H9 (cell line): ENCODE measurements around the gene PMEPA1. TPM values are rescaled to one million over a fixed set of nuclear protein-coding genes. Genes with fewer than 3 reads are reported as not detected.

Experiments used
- DNase-seq: peaks from one replicate; pipeline ENCODE4 v3.0.0-alpha.2; 2017
- H2AFZ ChIP-seq: one replicate; pipeline ENCODE4 v1.6.1; 2013; ENCODE audit warnings: mild to moderate bottlenecking, low read length, control low read depth, moderate library complexity
- H2AK5ac ChIP-seq: 2 replicates; pipeline ENCODE4 v1.6.1; 2013; ENCODE audit warnings: low read length, control low read depth, mixed read lengths; ENCODE audit not compliant: insufficient read length
- H2BK120ac ChIP-seq: one replicate; pipeline ENCODE4 v1.6.1; 2013; ENCODE audit warnings: low read depth, mild to moderate bottlenecking, low read length, control low read depth, inconsistent platforms; ENCODE audit not compliant: poor library complexity, severe bottlenecking
- H2BK12ac ChIP-seq: 2 replicates; pipeline ENCODE4 v1.6.1; 2013; ENCODE audit warnings: low read length, control low read depth, mixed read lengths, low read depth; ENCODE audit not compliant: insufficient read length
- H2BK15ac ChIP-seq: 2 replicates; pipeline ENCODE4 v1.6.1; 2013; ENCODE audit warnings: low read depth, low read length, control low read depth
- H2BK20ac ChIP-seq: one replicate; pipeline ENCODE4 v1.6.1; 2013; ENCODE audit warnings: low read depth, mild to moderate bottlenecking, low read length, control low read depth, inconsistent platforms; ENCODE audit not compliant: poor library complexity, severe bottlenecking
- H2BK5ac ChIP-seq: 2 replicates; pipeline ENCODE4 v1.6.1; 2013; ENCODE audit warnings: low read length, control low read depth, mixed read lengths; ENCODE audit not compliant: insufficient read length
- H3K14ac ChIP-seq: 2 replicates; pipeline ENCODE4 v1.6.1; 2013; ENCODE audit warnings: low read length, control low read depth; ENCODE audit not compliant: insufficient read depth
- H3K18ac ChIP-seq: 2 replicates; pipeline ENCODE4 v1.6.1; 2013; ENCODE audit warnings: low read depth, mild to moderate bottlenecking, mixed read lengths, low read length, control low read depth; ENCODE audit not compliant: insufficient read length
- H3K23ac ChIP-seq: 2 replicates; pipeline ENCODE4 v1.6.1; 2013; ENCODE audit warnings: low read length, control low read depth, mixed read lengths, low read depth; ENCODE audit not compliant: insufficient read length
- H3K23me2 ChIP-seq: 2 replicates; pipeline ENCODE4 v1.6.1; 2013; ENCODE audit warnings: low read depth, mild to moderate bottlenecking, mixed read lengths, low read length, control low read depth; ENCODE audit not compliant: insufficient read length, poor library complexity, severe bottlenecking
- H3K27ac ChIP-seq: 2 replicates; pipeline ENCODE4 v1.5.1; 2013; ENCODE audit warnings: low read length, control low read depth, mixed read lengths, low read depth; ENCODE audit not compliant: insufficient read length
- H3K27me3 ChIP-seq: 2 replicates; pipeline ENCODE4 v1.6.1; 2013; ENCODE audit warnings: low read length, control low read depth, inconsistent platforms; ENCODE audit not compliant: insufficient read depth
- H3K4ac ChIP-seq: 2 replicates; pipeline ENCODE4 v1.6.1; 2013; ENCODE audit warnings: low read depth, mild to moderate bottlenecking, control low read depth, inconsistent platforms, low read length, moderate library complexity
- H3K4me1 ChIP-seq: 2 replicates; pipeline ENCODE4 v1.6.1; 2013; ENCODE audit warnings: low read length, control low read depth, inconsistent platforms; ENCODE audit not compliant: insufficient read depth
- H3K4me2 ChIP-seq: 2 replicates; pipeline ENCODE4 v1.6.1; 2013; ENCODE audit warnings: low read length, control low read depth, mixed read lengths; ENCODE audit not compliant: insufficient read length, insufficient read depth
- H3K56ac ChIP-seq: 2 replicates; pipeline ENCODE4 v1.6.1; 2013; ENCODE audit warnings: low read depth, mild to moderate bottlenecking, mixed read lengths, low read length, control low read depth; ENCODE audit not compliant: insufficient read length
- H3K79me1 ChIP-seq: 2 replicates; pipeline ENCODE4 v1.6.1; 2013; ENCODE audit warnings: low read depth, mild to moderate bottlenecking, moderate library complexity, low read length, control low read depth, inconsistent platforms; ENCODE audit not compliant: insufficient read depth, poor library complexity, severe bottlenecking
- H3K79me2 ChIP-seq: 2 replicates; pipeline ENCODE4 v1.6.1; 2013; ENCODE audit warnings: low read length, control low read depth, inconsistent platforms; ENCODE audit not compliant: insufficient read depth
- H3K9ac ChIP-seq: 2 replicates; pipeline ENCODE4 v1.6.1; 2013; ENCODE audit warnings: low read length, control low read depth, mixed read lengths; ENCODE audit not compliant: insufficient read length; ENCODE audit errors: extremely low read depth
- H3K9me3 ChIP-seq: one replicate; pipeline ENCODE4 v1.6.1; 2013; ENCODE audit warnings: low read depth, low read length, inconsistent platforms; ENCODE audit not compliant: control insufficient read depth
- H3T11ph ChIP-seq: one replicate; pipeline ENCODE4 v1.6.1; 2013; ENCODE audit warnings: mild to moderate bottlenecking, low read length, control low read depth, inconsistent platforms
- H4K20me1 ChIP-seq: one replicate; pipeline ENCODE4 v1.6.1; 2013; ENCODE audit not compliant: control insufficient read depth, insufficient read length, insufficient read depth
- H4K5ac ChIP-seq: 2 replicates; pipeline ENCODE4 v1.6.1; 2013; ENCODE audit warnings: low read depth, mild to moderate bottlenecking, mixed read lengths, low read length, control low read depth; ENCODE audit not compliant: insufficient read length
- H4K8ac ChIP-seq: replicated peaks from 2 replicates; pipeline ENCODE4 v1.6.1; 2013; ENCODE audit warnings: low read length, control low read depth, mixed read lengths, low read depth; ENCODE audit not compliant: insufficient read length
- H4K91ac ChIP-seq: 2 replicates; pipeline ENCODE4 v1.6.1; 2013; ENCODE audit warnings: low read depth, mild to moderate bottlenecking, moderate library complexity, mixed read lengths, low read length, control low read depth; ENCODE audit not compliant: insufficient read length
- H3K27ac Mint-ChIP-seq, 3 experiments: 2 replicates in 2 of 3; 3 replicates in 1 of 3; pipeline ENCODE4 v1.8.0; 2020 to 2021; ENCODE audit warnings: mixed read lengths in 3 of 3, mild to moderate bottlenecking in 1 of 3, moderate library complexity in 1 of 3
- H3K27me3 Mint-ChIP-seq: 2 replicates; pipeline ENCODE4 v1.8.0; 2021; ENCODE audit warnings: low read depth, mild to moderate bottlenecking, moderate library complexity, mixed read lengths
- H3K36me3 Mint-ChIP-seq, 3 experiments: 2 replicates in 2 of 3; 3 replicates in 1 of 3; pipeline ENCODE4 v1.8.0; 2020 to 2021; ENCODE audit warnings: low read depth in 3 of 3, mixed read lengths in 3 of 3; ENCODE audit not compliant: insufficient read depth in 1 of 3
- H3K4me1 Mint-ChIP-seq, 2 experiments: 2 replicates each; pipeline ENCODE4 v1.8.0; 2020; ENCODE audit warnings: mixed read lengths in 2 of 2
- H3K4me3 Mint-ChIP-seq, 2 experiments: 2 replicates in 1 of 2; 3 replicates in 1 of 2; pipeline ENCODE4 v1.8.0; 2020 to 2021; ENCODE audit warnings: mild to moderate bottlenecking in 2 of 2, mixed read lengths in 2 of 2, moderate library complexity in 1 of 2
- H3K9me3 Mint-ChIP-seq, 2 experiments: 2 replicates in 1 of 2; 3 replicates in 1 of 2; pipeline ENCODE4 v1.8.0; 2020; ENCODE audit warnings: mild to moderate bottlenecking in 2 of 2, mixed read lengths in 2 of 2, moderate library complexity in 1 of 2
- CTCF ChIP-seq: fragments of 200-600 bp; sonication (generic); conservative IDR thresholded peaks from 3 replicates; pipeline ENCODE4 v1.8.0; 2021; ENCODE audit warnings: antibody characterized with exemption, mild to moderate bottlenecking
- WGBS: extraction: QIAGEN DNeasy Blood & Tissue Kit; methylation state at CpG from one replicate; pipeline ENCODE4 v1.1.7; 2013; ENCODE audit warnings: missing lambda C conversion rate, low lambda C conversion rate, mixed read lengths; ENCODE audit not compliant: insufficient read length; ENCODE audit errors: extremely low coverage; 5-methylcytosine and 5-hydroxymethylcytosine counted together
- total RNA-seq: library from RNA; stranded (reverse); gene quantifications from 2 replicates; pipeline ENCODE4 v1.2.1, GENCODE V29; 2021

The PMEPA1 gene
- total RNA-seq, 1 experiment from 2014 or later, result 34.6 TPM

- Histone ChIP-seq H3K14ac (no peak overlapping the region), H3K9ac (no peak overlapping the region), H3K18ac (peak overlapping the region; percentile 7), H2AK5ac (no peak overlapping the region), H3K56ac (no peak overlapping the region), H3K9me3 (no peaks in the 10 kb centered on the region), H2AFZ (no peak overlapping the region), H4K8ac (no peak overlapping the region), H3T11ph (no peak overlapping the region), H3K27me3 (no peaks in the 10 kb centered on the region), H2BK15ac (no peak overlapping the region), H3K23ac (no peak overlapping the region), H3K4me2 (no peak overlapping the region), H4K91ac (no peak overlapping the region), H2BK12ac (no peak overlapping the region), H3K4ac (no peak overlapping the region), H3K79me1 (peaks cover 11% of the 10 kb centered on the region), H3K4me1 (peaks cover 2% of the 10 kb centered on the region; the same call in 1 of the 2 replicates), H3K27ac (no peak overlapping the region), H2BK20ac (no peak overlapping the region), H3K23me2 (no peaks in the 10 kb centered on the region), H2BK5ac (no peak overlapping the region), H2BK120ac (no peak overlapping the region), H3K79me2 (peaks cover 70% of the 10 kb centered on the region; the same call in 1 of the 2 replicates), H4K5ac (no peak overlapping the region), H4K20me1 (no peaks in the 10 kb centered on the region)
- TF ChIP-seq CTCF, result no peak
- Mint-ChIP-seq H3K27me3 (no peaks in the 10 kb centered on the region), H3K9me3 (no peaks in the 10 kb centered on the region), H3K36me3 (no peaks in the 10 kb centered on the region), H3K4me3 (no peak overlapping the region), H3K4me1 (peaks cover 30 to 68% of the 10 kb centered on the region in 2 experiments), H3K27ac (no peak overlapping the region; a peak in 1 of 7 replicates)
- DNase-seq, result no peak
- no CpG with 5 or more reads among the region's 12 CpGs for WGBS
Observed at GRCh38 chr20:57696401-57696961, 13.3 kb downstream of the PMEPA1 start.
